Measurements from ENCODE around the gene CAND2.

The CAND2 gene

DNA sequence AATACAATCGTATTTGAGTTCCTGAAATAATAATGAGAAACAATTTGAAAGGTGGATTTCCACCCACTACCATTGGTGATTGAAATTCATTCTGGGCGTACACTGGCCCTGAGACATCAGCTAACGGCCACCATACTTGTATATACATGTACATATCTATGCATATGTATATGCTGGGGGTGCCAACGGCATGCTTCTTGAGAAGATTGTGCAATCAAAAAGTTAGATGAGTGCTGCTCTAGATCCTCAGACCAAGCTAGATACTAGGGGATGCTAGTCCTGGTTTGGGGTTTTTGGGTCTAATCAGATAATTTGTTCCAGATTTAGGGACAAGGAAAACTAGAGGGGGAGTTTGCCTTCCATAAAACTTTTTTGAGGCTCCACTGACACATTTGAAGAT lies 40.3 kb upstream of the CAND2 start:
- Histone ChIP-seq H3K4me1 (ENCODE audit: control insufficient read depth, insufficient read depth, low read length, poor library complexity, severe bottlenecking) (no peaks in the 10 kb centered on the region), H3K4me3 (ENCODE audit: insufficient read depth, low read depth, low read length, poor library complexity, severe bottlenecking) (no peak overlapping the region), H3K36me3 (ENCODE audit: control insufficient read depth, insufficient read depth, low read length) (no peaks in the 10 kb centered on the region), H3K9me3 (ENCODE audit: control insufficient read depth, low read length) (no peaks in the 10 kb centered on the region), H3K27me3 (replicated peaks; ENCODE audit: control insufficient read depth, insufficient read depth, low read length, poor library complexity, severe bottlenecking) (no peaks in the 10 kb centered on the region), H3K27ac (ENCODE audit: insufficient read depth, low read length, poor library complexity, severe bottlenecking) (no peak overlapping the region)
- no peak for DNase-seq

DNA sequence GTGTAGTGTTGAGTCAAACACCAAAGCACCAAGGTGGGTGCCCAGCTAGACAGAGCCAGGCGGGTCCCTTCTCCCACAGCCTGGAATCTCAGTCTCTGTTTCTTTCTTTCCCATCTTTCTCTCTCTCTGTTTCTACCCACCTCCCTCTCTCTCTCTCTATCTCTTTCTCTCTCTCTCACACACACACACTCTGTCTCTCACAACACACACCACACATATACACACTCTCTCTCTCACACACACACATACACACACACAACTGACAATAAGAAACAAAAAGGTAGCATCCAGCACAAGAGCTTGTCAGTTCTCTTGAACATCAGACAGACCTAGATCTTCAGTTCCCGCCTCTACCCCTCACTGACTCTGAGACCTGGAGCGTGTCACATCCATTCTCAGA lies 39.8 kb upstream of the CAND2 start:
- Histone ChIP-seq H3K27me3 (replicated peaks; ENCODE audit: control insufficient read depth, insufficient read depth, low read length, poor library complexity, severe bottlenecking) (no peaks in the 10 kb centered on the region), H3K9me3 (ENCODE audit: control insufficient read depth, low read length) (no peaks in the 10 kb centered on the region), H3K27ac (ENCODE audit: insufficient read depth, low read length, poor library complexity, severe bottlenecking) (no peak overlapping the region), H3K4me1 (ENCODE audit: control insufficient read depth, insufficient read depth, low read length, poor library complexity, severe bottlenecking) (no peaks in the 10 kb centered on the region), H3K36me3 (ENCODE audit: control insufficient read depth, insufficient read depth, low read length) (no peaks in the 10 kb centered on the region), H3K4me3 (ENCODE audit: insufficient read depth, low read depth, low read length, poor library complexity, severe bottlenecking) (no peak overlapping the region)
- no peak for DNase-seq

DNA sequence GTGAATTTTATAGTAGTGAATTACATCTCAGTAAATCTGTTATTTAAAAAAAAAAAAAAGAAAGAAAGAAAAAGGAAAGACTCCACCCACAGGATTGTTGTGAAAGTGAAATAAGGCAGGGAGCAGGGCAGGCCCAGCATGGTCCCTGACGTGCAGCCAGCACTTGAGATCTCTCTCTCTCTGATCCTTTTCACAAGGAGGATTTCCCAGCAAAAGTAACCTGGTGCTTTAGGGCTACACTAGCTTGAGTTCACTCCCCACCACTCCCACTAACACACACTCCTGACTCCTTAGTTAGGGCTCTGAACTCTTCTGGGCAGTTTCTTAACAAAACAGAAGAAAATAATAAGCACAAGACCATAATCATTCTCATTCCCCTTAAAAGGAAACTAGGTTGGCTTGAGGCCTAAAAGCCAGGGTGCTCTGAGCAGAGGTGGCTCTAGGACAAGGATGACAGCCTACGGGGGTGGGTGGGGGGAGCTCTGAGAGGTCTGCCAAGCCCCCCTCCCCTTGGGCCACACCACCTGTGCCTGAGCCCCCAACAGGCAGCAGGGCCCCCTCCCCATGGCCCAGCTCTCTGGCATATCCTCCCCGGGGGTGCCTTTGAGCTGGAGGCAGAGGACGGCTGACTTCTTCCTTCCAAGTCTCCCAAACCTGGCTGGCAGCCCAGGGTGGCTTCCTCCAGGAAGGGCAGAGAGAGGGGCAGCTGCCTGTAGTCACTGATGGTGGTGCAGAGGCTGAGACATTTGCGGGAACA lies 38.3 kb upstream of the CAND2 start:
- Histone ChIP-seq H3K4me3 (ENCODE audit: insufficient read depth, low read depth, low read length, poor library complexity, severe bottlenecking) (no peak overlapping the region), H3K4me1 (ENCODE audit: control insufficient read depth, insufficient read depth, low read length, poor library complexity, severe bottlenecking) (no peaks in the 10 kb centered on the region), H3K36me3 (ENCODE audit: control insufficient read depth, insufficient read depth, low read length) (no peaks in the 10 kb centered on the region), H3K9me3 (ENCODE audit: control insufficient read depth, low read length) (no peaks in the 10 kb centered on the region), H3K27me3 (replicated peaks; ENCODE audit: control insufficient read depth, insufficient read depth, low read length, poor library complexity, severe bottlenecking) (no peaks in the 10 kb centered on the region), H3K27ac (ENCODE audit: insufficient read depth, low read length, poor library complexity, severe bottlenecking) (no peak overlapping the region)
- no peak for DNase-seq

DNA sequence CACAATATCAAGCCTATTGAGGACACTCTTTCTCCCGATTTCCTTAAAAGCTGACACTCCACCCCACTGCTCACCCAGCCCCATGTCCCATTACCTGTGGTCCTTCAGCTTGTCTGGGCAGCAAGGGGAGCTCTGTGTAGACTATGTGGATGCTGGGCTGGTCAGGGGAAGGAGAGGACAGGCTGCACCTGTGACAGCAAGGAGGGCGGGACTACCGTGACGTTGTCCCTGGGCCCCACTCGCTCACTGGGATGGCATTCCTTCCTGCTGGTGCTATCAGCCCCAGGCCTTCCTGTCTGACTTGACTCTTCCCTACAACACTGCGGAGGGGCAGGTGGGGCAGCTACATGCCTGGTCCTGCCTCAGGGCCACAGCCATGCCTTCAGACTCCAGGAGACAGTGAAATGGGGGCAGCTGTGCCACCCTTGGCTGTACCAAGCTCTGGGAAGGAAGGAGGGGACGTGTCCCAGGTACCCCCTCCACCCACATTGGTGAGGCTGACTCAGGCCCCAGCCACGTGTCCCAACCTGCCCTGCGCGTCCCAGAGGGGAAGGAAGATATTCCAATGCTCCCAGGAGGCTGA lies 37.3 kb upstream of the CAND2 start, which contains the start of gene TMEM40:
TSS of gene TMEM40 (minus strand) at position 163 of the 583 bp plus-strand sequence. CDS start 9,427 bp downstream, outside the sequence.
- no peaks in the 10 kb centered on the region for H3K27me3 ChIP-seq (replicated peaks; ENCODE audit: control insufficient read depth, insufficient read depth, low read length, poor library complexity, severe bottlenecking)
- no peaks in the 10 kb centered on the region for H3K36me3 ChIP-seq (ENCODE audit: control insufficient read depth, insufficient read depth, low read length)
- H3K27ac ChIP-seq (ENCODE audit: insufficient read depth, low read length, poor library complexity, severe bottlenecking) = no peak within 1 kb of the TSS
- no peaks in the 10 kb centered on the region for H3K9me3 ChIP-seq (ENCODE audit: control insufficient read depth, low read length)
- no peaks in the 10 kb centered on the region for H3K4me1 ChIP-seq (ENCODE audit: control insufficient read depth, insufficient read depth, low read length, poor library complexity, severe bottlenecking)
- no peak within 1 kb of the TSS for H3K4me3 ChIP-seq (ENCODE audit: insufficient read depth, low read depth, low read length, poor library complexity, severe bottlenecking)
- no peak for DNase-seq

DNA sequence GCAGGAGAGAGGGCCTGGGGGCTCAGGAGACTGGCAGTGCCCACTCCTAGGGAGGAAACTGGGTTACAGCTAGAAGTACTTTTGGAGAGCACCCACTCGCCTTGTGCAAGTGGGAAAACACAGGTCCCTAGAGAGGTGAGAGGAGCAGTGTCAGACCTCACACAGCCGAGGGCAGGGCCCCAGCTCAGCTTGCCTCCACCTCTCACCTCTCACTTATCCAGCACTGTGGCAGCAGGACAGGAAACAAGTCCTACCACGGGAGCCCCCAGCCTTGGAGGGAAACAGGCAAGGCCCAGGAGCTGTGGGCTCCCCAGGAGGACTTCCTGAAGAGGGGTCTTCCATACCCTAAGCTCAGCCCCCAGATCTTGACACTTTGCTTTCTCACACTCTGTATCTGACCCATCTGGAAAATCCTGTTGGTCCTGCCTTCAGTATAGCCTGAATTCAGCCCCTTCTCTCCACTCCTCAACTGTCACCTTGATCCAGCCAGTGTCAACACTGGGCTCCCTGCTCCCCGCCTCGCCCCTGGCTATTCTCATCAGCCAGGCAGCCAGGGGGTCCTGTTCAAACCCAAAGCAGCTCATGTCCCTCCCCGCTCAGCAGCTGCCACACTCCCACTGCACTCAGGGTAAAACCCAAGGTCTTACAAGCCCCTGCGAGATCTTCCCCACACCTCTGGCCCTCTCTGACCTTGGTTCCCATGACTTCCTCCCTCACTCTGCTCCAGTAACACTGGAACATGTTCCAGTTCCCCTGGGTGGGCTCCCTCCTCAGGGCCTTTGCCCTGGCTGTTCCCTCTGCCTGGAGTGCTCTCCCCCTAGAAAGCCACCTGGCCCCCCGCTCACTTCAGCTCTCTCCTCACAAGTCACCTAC lies 36.6 kb upstream of the CAND2 start:
- H3K9me3 ChIP-seq (ENCODE audit: control insufficient read depth, low read length) = no peaks in the 10 kb centered on the region
- no peak overlapping the region for H3K27ac ChIP-seq (ENCODE audit: insufficient read depth, low read length, poor library complexity, severe bottlenecking)
- no peaks in the 10 kb centered on the region for H3K4me1 ChIP-seq (ENCODE audit: control insufficient read depth, insufficient read depth, low read length, poor library complexity, severe bottlenecking)
- H3K27me3 ChIP-seq (replicated peaks; ENCODE audit: control insufficient read depth, insufficient read depth, low read length, poor library complexity, severe bottlenecking) = no peaks in the 10 kb centered on the region
- no peak overlapping the region for H3K4me3 ChIP-seq (ENCODE audit: insufficient read depth, low read depth, low read length, poor library complexity, severe bottlenecking)
- DNase-seq = no peak
- H3K36me3 ChIP-seq (ENCODE audit: control insufficient read depth, insufficient read depth, low read length) = no peaks in the 10 kb centered on the region

DNA sequence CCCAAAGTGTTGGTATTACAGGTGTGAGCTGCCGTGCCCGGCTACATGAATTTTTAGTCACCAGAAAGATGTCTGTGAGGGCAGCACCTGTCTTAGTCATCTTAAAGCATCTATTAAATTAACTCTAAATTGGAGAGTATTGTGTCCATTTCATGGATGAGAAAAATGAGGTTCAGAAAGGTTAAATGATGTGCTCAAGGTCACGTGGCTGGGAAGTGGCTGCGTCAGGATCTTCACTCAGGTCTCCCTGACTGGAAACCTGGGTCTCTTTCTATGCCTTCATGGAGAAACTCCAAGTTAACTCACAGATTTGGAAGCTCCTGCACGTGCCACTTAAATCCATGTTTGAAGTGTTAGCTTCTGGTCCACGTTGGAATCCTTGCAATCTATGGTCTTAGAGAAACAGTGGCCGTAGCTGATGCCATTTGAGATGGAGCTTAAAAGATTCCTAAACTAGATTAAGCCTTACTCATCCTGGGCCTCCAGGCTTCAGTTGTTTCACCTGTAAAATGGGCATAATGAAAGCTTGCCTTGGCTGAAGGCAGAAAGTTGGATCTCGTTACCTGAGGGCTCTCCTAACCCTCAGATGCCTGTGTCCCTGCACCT lies 32.2 kb upstream of the CAND2 start:
- H3K4me1 ChIP-seq (ENCODE audit: control insufficient read depth, insufficient read depth, low read length, poor library complexity, severe bottlenecking) = no peaks in the 10 kb centered on the region

DNA sequence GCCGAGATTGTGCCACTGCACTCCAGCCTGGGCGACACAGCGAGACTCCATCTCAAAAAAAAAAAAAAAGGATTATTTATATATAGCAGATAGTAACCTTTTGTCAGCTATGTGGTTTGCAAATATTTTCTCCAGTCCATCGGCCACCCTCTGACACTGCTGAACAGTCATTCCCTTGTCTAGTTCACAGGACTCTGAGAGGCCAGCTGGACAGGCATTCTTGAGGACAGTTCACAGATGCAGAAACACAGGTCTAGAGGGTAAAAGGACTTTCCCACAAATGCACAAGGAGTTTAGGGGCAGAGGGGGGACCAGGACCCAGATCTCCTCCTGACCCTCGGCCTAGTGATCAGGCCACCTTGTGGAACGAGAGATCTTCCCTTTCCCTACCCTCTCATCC lies 29.9 kb upstream of the CAND2 start:
- Histone ChIP-seq H3K4me3 (ENCODE audit: insufficient read depth, low read depth, low read length, poor library complexity, severe bottlenecking) (no peak overlapping the region), H3K27ac (ENCODE audit: insufficient read depth, low read length, poor library complexity, severe bottlenecking) (no peak overlapping the region), H3K9me3 (ENCODE audit: control insufficient read depth, low read length) (no peaks in the 10 kb centered on the region), H3K36me3 (ENCODE audit: control insufficient read depth, insufficient read depth, low read length) (no peaks in the 10 kb centered on the region), H3K27me3 (replicated peaks; ENCODE audit: control insufficient read depth, insufficient read depth, low read length, poor library complexity, severe bottlenecking) (no peaks in the 10 kb centered on the region), H3K4me1 (ENCODE audit: control insufficient read depth, insufficient read depth, low read length, poor library complexity, severe bottlenecking) (no peaks in the 10 kb centered on the region)
- DNase-seq = no peak

More for the DNA sequence above, 32.2 kb upstream of the CAND2 start:
- no peak for DNase-seq
- H3K27ac ChIP-seq (ENCODE audit: insufficient read depth, low read length, poor library complexity, severe bottlenecking) = no peak overlapping the region
- H3K27me3 ChIP-seq (replicated peaks; ENCODE audit: control insufficient read depth, insufficient read depth, low read length, poor library complexity, severe bottlenecking) = no peaks in the 10 kb centered on the region
- H3K4me3 ChIP-seq (ENCODE audit: insufficient read depth, low read depth, low read length, poor library complexity, severe bottlenecking) = no peak overlapping the region
- H3K36me3 ChIP-seq (ENCODE audit: control insufficient read depth, insufficient read depth, low read length) = no peaks in the 10 kb centered on the region
- H3K9me3 ChIP-seq (ENCODE audit: control insufficient read depth, low read length) = no peaks in the 10 kb centered on the region

DNA sequence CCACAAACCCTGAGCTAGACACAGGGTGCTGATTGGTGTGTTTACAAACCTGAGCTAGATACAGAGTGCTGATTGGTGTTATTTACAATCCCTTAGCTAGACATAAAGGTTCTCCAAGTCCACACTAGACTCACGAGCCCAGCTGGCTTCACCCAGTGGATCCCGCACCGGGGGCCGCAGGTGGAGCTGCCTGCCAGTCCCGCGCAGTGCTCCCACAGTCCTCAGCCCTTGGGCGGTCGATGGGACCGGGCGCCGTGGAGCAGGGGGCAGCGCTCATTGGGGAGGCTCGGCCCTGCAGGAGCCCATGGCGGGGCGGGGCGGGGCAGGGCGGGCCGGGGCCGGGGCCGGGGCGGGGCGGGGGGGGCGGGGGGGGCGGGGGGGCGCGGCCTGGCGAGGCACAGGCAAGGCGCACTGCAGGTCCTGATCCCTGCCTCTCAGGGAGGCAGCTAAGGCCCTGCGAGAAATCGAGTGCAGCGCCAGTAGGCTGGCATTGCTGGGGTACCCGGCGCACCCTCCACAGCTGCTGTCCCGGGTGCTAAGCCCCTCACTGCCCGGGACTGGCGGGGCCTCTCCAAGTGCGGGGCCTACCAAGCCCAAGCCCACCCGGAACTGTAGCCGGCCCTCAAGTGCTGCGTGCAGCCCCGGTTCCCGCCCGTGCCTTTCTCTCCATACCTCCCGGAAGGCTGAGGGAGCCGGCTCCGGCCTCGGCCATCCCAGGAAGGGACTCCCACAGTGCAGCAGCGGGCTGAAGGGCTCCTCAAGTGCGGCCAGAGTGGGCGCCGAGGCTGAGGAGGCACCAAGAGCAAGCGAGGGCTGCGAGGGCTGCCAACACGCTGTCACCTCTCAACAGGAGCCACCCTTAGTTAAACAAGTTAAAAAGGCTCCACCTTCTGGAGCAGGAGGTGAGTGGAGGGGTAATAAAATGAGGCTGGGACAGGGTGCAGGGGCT lies 27.6 kb upstream of the CAND2 start:
- H3K9me3 ChIP-seq (ENCODE audit: control insufficient read depth, low read length) = no peaks in the 10 kb centered on the region
- DNase-seq = no peak
- no peaks in the 10 kb centered on the region for H3K4me1 ChIP-seq (ENCODE audit: control insufficient read depth, insufficient read depth, low read length, poor library complexity, severe bottlenecking)
- H3K27ac ChIP-seq (ENCODE audit: insufficient read depth, low read length, poor library complexity, severe bottlenecking) = no peak overlapping the region
- no peaks in the 10 kb centered on the region for H3K36me3 ChIP-seq (ENCODE audit: control insufficient read depth, insufficient read depth, low read length)
- H3K27me3 ChIP-seq (replicated peaks; ENCODE audit: control insufficient read depth, insufficient read depth, low read length, poor library complexity, severe bottlenecking) = no peaks in the 10 kb centered on the region
- no peak overlapping the region for H3K4me3 ChIP-seq (ENCODE audit: insufficient read depth, low read depth, low read length, poor library complexity, severe bottlenecking)

DNA sequence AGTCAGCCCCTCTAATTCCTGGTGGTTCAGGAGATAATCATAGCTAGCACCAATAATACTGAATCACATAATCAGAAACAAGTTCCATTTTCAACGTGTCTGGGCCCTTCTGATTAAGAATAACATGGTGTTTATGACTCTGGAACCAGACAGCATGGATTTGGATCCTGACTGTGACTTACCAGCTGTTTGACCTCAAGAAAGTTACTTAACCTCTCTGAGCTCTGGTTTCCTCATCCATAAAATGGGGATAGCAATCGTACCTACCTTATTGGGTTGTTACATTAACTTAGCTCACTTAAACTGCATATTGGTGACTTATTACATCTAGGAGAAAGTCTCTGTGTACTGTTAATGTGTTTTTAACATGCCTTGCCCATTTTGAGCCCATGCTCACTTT lies 26.7 kb upstream of the CAND2 start:
- no peaks in the 10 kb centered on the region for H3K4me1 ChIP-seq (ENCODE audit: control insufficient read depth, insufficient read depth, low read length, poor library complexity, severe bottlenecking)
- no peak overlapping the region for H3K4me3 ChIP-seq (ENCODE audit: insufficient read depth, low read depth, low read length, poor library complexity, severe bottlenecking)
- H3K36me3 ChIP-seq (ENCODE audit: control insufficient read depth, insufficient read depth, low read length) = no peaks in the 10 kb centered on the region
- no peak overlapping the region for H3K27ac ChIP-seq (ENCODE audit: insufficient read depth, low read length, poor library complexity, severe bottlenecking)
- no peak for DNase-seq
- H3K9me3 ChIP-seq (ENCODE audit: control insufficient read depth, low read length) = no peaks in the 10 kb centered on the region
- no peaks in the 10 kb centered on the region for H3K27me3 ChIP-seq (replicated peaks; ENCODE audit: control insufficient read depth, insufficient read depth, low read length, poor library complexity, severe bottlenecking)
